Activated naive CD8-positive, alpha-beta T cell treated with anti-CD3 and anti-CD28 coated beads, Interleukin-2, amount 10 ng/mL, durations not matched to agents 7 days and 5 days (primary cell): ENCODE results near the gene P3H4. TPM values are rescaled to one million over a fixed set of nuclear protein-coding genes. Genes with fewer than 3 reads are reported as not detected.

Experiments
- ATAC-seq: fragments of 150-1000 bp; cut with Tn5 transposase; one replicate; pipeline ENCODE4 v1.10.0; 2021; ENCODE audit warnings: low read depth, moderate library complexity
- POLR2A ChIA-PET: fragments of 350-600 bp; sonication (Branson Sonifier 250); formaldehyde crosslinking; loops from one replicate; lab custom pipeline; 2021; ENCODE audit warnings: antibody characterized with exemption; lab: Charles Lee
- DNase-seq: peaks from one replicate; pipeline ENCODE4 v3.0.0; 2021
- H3K27ac Mint-ChIP-seq: one replicate; pipeline ENCODE4 v1.8.0; 2022; ENCODE audit warnings: mild to moderate bottlenecking, mixed read lengths
- H3K27me3 Mint-ChIP-seq: one replicate; pipeline ENCODE4 v1.8.0; 2022; ENCODE audit warnings: mild to moderate bottlenecking, moderate library complexity, mixed read lengths
- H3K36me3 Mint-ChIP-seq: one replicate; pipeline ENCODE4 v1.8.0; 2021; ENCODE audit warnings: mild to moderate bottlenecking, mixed read lengths
- H3K4me1 Mint-ChIP-seq: one replicate; pipeline ENCODE4 v1.8.0; 2021; ENCODE audit warnings: mixed read lengths
- H3K4me3 Mint-ChIP-seq: one replicate; pipeline ENCODE4 v1.8.0; 2022; ENCODE audit warnings: mild to moderate bottlenecking, moderate library complexity, mixed read lengths
- H3K9me3 Mint-ChIP-seq: one replicate; pipeline ENCODE4 v1.8.0; 2021; ENCODE audit warnings: mixed read lengths
- total RNA-seq, 2 experiments: library from RNA; stranded (reverse); gene quantifications; one replicate each; pipeline ENCODE4 v1.2.3, GENCODE V29; 2021

The P3H4 gene
- total RNA-seq, 2 experiments from 2014 or later = 3.2 to 3.7 TPM

GRCh38 chr17:41766135-41766534, 45.6 kb downstream of the P3H4 start:
- no peak overlapping the region for H3K4me3 Mint-ChIP-seq
- no peak for DNase-seq
- no peak overlapping the region for H3K27ac Mint-ChIP-seq
- H3K9me3 Mint-ChIP-seq = no peaks in the 10 kb centered on the region
- H3K36me3 Mint-ChIP-seq = peaks cover 1% of the 10 kb centered on the region
- POLR2A ChIA-PET = no interaction called here
- H3K27me3 Mint-ChIP-seq = no peaks in the 10 kb centered on the region
- H3K4me1 Mint-ChIP-seq = peaks cover 2% of the 10 kb centered on the region
- no peak for ATAC-seq

- Mint-ChIP-seq H3K9me3 (no peaks in the 10 kb centered on the region), H3K4me1 (no peaks in the 10 kb centered on the region), H3K27me3 (no peaks in the 10 kb centered on the region), H3K4me3 (no peak overlapping the region), H3K27ac (no peak overlapping the region), H3K36me3 (no peaks in the 10 kb centered on the region)
- no peak for ATAC-seq
- no peak for DNase-seq
- POLR2A ChIA-PET = no interaction called here
Observed at GRCh38 chr17:41763327-41763726, 48.4 kb downstream of the P3H4 start.

GRCh38 chr17:41762841-41763240, 48.9 kb downstream of the P3H4 start:
- Mint-ChIP-seq H3K9me3 (no peaks in the 10 kb centered on the region), H3K4me1 (no peaks in the 10 kb centered on the region), H3K4me3 (no peak overlapping the region), H3K36me3 (no peaks in the 10 kb centered on the region), H3K27me3 (no peaks in the 10 kb centered on the region), H3K27ac (no peak overlapping the region)
- DNase-seq (no peak), ATAC-seq (no peak)
- POLR2A ChIA-PET = no interaction called here

- H3K27ac Mint-ChIP-seq = no peak overlapping the region
- H3K4me1 Mint-ChIP-seq = no peaks in the 10 kb centered on the region
- POLR2A ChIA-PET = no interaction called here
- ATAC-seq (no peak), DNase-seq (no peak)
- H3K27me3 Mint-ChIP-seq = no peaks in the 10 kb centered on the region
- no peak overlapping the region for H3K4me3 Mint-ChIP-seq
- no peaks in the 10 kb centered on the region for H3K9me3 Mint-ChIP-seq
- H3K36me3 Mint-ChIP-seq = no peaks in the 10 kb centered on the region
Observed at GRCh38 chr17:41762391-41762790, 49.4 kb downstream of the P3H4 start.

GRCh38 chr17:41760878-41761277, 50.9 kb downstream of the P3H4 start:
- Mint-ChIP-seq H3K4me3 (no peak overlapping the region), H3K27ac (no peak overlapping the region), H3K27me3 (no peaks in the 10 kb centered on the region), H3K4me1 (no peaks in the 10 kb centered on the region), H3K36me3 (no peaks in the 10 kb centered on the region), H3K9me3 (no peaks in the 10 kb centered on the region)
- ATAC-seq (no peak), DNase-seq (no peak)
- POLR2A ChIA-PET = interaction anchor here (0.6 kb wide), 1 partner anchor 9 kb away, joined by 3 read pairs; no protein-coding TSS in a partner anchor

- Mint-ChIP-seq H3K27me3 (no peaks in the 10 kb centered on the region), H3K4me1 (no peaks in the 10 kb centered on the region), H3K9me3 (no peaks in the 10 kb centered on the region), H3K36me3 (no peaks in the 10 kb centered on the region), H3K4me3 (no peak overlapping the region), H3K27ac (no peak overlapping the region)
- no peak for ATAC-seq
- no peak for DNase-seq
- POLR2A ChIA-PET = interaction anchor here (0.6 kb wide), 1 partner anchor 65 kb away, joined by 4 read pairs; no protein-coding TSS in a partner anchor
Observed at GRCh38 chr17:41758601-41759000, 53.1 kb downstream of the P3H4 start.

- Mint-ChIP-seq H3K36me3 (no peaks in the 10 kb centered on the region), H3K27ac (no peak overlapping the region), H3K4me3 (no peak overlapping the region), H3K27me3 (no peaks in the 10 kb centered on the region), H3K4me1 (no peaks in the 10 kb centered on the region), H3K9me3 (no peaks in the 10 kb centered on the region)
- DNase-seq = no peak
- ATAC-seq = no peak
- POLR2A ChIA-PET = no interaction called here
Observed at GRCh38 chr17:41754066-41754465, 57.7 kb downstream of the P3H4 start.

Other genes with a start within 250 kb of the P3H4 start
- gene KRT9, start 239.9 kb downstream of the P3H4 start, total RNA-seq = not detected
- not detected for gene KRT14, start 225.1 kb downstream of the P3H4 start, total RNA-seq
- not detected for gene KRT16, start 199.2 kb downstream of the P3H4 start, total RNA-seq
- gene KRT17, start 187.4 kb downstream of the P3H4 start, total RNA-seq = not detected
- gene EIF1, start 123.1 kb downstream of the P3H4 start, total RNA-seq = 100 to 1,000 TPM; 682 to 723 TPM
- not detected for gene GAST, start 99.6 kb downstream of the P3H4 start, total RNA-seq
- gene HAP1, start 77.3 kb downstream of the P3H4 start, total RNA-seq = under 1 TPM in 1 of 2 experiments, not detected in 1; 0.14 TPM
- 10 to 100 TPM; 10.1 to 12.8 TPM for gene JUP, start 25.2 kb downstream of the P3H4 start, total RNA-seq
- under 1 TPM; 0.53 to 0.94 TPM for gene FKBP10, start 1.1 kb upstream of the P3H4 start, total RNA-seq
- 10 to 100 TPM; 30.1 to 35.4 TPM for gene NT5C3B, start 24.3 kb upstream of the P3H4 start, total RNA-seq
- gene KLHL10, start 25.9 kb upstream of the P3H4 start, total RNA-seq = not detected
- 10 to 100 TPM; 13.6 to 14.8 TPM for gene KLHL11, start 53.5 kb upstream of the P3H4 start, total RNA-seq
- 100 to 1,000 TPM; 142 to 153 TPM for gene ACLY, start 107.0 kb upstream of the P3H4 start, total RNA-seq
- gene ODAD4, start 118.7 kb upstream of the P3H4 start, total RNA-seq = under 1 TPM; 0.65 to 0.72 TPM
- gene CNP, start 154.8 kb upstream of the P3H4 start, total RNA-seq = 10 to 100 TPM; 75.8 to 83.0 TPM
- gene DNAJC7, start 205.5 kb upstream of the P3H4 start, total RNA-seq = 10 to 100 TPM; 86.7 to 93.7 TPM
- 10 to 100 TPM; 19.8 to 27.2 TPM for gene NKIRAS2, start 208.1 kb upstream of the P3H4 start, total RNA-seq
- under 1 TPM; 0.53 to 0.91 TPM for gene C17orf113, start 238.7 kb upstream of the P3H4 start, total RNA-seq